HUDEP-2 (cell line): ENCODE results near the gene HECTD2.
"Not testable (repeated sequence)": the region's sequence is repeated elsewhere in the genome, so short reads cannot be mapped to it uniquely, and the experiment has no call there.

Experiments
- DNase-seq, 76 experiments: peaks; one replicate each; lab custom pipeline; 2025; ENCODE audit not compliant: unreplicated experiment in 76 of 76; lab: John Stamatoyannopoulos, UW

HECTD2 gene, protein sequence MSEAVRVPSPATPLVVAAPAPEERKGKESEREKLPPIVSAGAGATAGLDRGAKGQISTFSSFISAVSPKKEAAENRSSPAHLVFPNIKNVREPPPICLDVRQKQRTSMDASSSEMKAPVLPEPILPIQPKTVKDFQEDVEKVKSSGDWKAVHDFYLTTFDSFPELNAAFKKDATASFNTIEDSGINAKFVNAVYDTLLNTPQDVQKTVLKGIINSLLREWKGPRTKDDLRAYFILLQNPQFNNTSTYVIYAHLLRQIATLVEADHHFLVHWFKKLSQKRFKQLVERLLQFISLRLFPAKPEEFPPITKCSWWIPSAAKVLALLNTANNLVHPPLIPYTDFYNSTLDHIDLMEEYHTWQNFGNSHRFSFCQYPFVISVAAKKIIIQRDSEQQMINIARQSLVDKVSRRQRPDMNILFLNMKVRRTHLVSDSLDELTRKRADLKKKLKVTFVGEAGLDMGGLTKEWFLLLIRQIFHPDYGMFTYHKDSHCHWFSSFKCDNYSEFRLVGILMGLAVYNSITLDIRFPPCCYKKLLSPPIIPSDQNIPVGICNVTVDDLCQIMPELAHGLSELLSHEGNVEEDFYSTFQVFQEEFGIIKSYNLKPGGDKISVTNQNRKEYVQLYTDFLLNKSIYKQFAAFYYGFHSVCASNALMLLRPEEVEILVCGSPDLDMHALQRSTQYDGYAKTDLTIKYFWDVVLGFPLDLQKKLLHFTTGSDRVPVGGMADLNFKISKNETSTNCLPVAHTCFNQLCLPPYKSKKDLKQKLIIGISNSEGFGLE

DNA sequence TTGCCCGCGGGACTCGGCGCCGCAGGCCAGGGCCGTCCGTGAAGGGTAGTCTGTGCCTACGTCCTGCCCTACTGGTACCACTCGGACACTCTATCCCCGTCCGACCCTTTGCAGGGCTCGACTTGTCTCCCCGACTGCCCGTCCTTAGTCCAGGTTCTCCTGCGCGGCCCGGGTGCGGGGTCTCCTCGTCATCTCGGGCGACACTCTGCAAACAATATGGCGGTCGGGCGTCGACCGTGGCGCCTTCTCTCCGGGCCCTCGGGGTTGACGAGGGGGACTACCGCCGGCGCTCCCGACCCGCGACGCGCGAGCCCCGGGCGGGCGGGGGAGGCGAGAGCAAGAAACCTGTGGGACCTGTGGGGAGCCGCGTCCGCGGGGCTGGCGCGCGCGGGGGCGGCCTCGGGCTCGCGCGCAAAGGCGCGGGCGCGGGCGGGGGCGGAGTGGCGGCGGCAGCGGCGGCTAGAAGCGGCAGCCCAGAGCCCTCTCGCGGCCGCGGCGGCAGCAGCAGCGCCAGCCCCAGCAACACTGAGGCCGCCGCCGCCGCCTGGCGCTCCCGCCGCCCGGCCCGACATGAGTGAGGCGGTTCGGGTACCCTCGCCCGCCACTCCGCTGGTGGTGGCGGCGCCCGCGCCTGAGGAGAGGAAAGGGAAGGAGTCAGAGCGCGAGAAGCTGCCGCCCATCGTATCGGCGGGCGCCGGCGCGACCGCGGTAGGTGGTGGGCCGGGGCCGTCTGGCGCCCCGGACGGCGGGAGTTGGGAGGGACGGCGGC is at the start of gene HECTD2:
Gene HECTD2, plus strand, starts transcription at position 476 of the 769 bp plus-strand sequence. Its CDS starts 95 bp downstream, at position 571.
- DNase-seq, result peak in 63 of 76 experiments; percentile 7 to 82 (median 52)

GRCh38 chr10:91360461-91360860 is 49.7 kb upstream of the HECTD2 start:
- no peak for DNase-seq

DNA sequence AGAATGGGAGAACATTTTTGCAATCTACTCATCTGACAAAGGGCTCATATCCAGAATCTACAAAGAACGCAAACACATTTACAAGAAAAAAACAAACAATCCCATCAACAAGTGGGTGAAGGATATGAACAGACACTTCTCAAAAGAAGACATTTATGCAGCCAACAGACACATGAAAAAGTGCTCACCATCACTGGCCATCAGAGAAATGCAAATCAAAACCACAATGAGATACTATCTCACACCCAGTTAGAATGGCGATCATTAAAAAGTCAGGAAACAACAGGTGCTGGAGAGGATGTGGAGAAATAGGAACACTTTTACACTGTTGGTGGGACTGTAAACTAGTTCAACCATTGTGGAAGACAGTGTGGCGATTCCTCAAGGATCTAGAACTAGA is 44.6 kb upstream of the HECTD2 start:
- DNase-seq, result not testable (repeated sequence)

- no peak for DNase-seq
These were observed 43.4 kb upstream of the HECTD2 start for GRCh38 chr10:91366704-91367103.

DNA sequence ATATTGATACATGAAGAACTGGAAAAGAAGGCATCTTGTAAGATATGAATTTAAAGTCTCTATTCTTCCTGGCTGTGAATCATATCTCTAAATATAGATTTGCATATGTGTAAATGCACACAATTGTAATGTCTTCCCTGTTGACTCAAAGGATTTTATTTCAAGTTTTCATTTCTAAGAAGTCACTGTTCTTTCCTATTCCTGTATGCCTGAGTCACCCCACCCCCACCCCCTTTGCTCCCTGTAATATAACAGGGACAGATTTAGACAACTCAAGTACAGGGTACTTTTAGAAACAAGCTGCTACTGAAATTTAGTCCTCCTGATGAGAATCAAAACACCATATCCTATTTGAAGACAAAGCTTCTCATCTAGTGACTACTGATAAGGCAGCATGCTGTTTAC is 43.0 kb upstream of the HECTD2 start:
- no peak for DNase-seq

DNA sequence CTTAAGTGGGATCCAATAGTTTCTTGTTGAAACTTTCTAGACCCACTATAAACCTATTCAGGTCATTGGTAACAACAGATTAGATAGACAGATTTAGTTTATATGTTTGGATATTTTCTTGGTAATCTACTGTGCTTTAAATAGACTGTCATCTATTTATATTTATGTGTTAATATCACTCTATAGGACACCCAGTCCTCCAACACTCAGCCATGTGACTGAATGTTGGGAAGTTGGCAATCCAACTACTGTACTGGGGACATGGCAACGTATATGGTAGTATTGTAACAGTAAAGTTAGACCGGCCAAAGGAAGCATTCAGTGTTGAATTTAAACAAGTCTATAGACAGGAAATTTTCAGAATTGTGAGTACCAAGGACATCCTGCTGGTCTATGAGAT is 42.6 kb upstream of the HECTD2 start:
- DNase-seq, result no peak

DNA sequence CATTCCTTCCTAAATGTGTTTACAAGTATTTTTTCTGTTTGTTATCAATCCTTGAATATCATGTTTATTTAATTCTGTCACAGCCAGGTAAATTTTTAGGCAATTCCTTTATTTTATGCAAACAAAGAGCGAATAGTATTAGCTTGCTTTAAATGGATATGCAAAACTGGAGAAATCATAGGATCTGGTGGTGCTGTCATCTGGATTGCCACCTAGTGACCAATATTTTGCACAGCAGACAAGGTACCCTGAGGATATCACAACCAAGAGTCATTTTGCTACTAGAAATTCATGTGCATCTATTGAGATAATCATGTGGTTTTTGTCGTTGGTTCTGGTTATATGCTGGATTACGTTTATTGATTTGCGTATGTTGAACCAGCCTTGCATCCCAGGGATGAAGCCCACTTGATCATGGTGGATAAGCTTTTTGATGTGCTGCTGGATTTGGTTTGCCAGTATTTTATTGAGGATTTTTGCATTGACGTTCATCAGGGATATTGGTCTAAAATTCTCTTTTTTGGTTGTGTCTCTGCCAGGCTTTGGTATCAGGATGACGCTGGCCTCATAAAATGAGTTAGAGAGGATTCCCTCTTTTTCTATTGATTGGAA is 40.1 kb upstream of the HECTD2 start:
- DNase-seq, result peak in 6 of 76 experiments; percentile 1 to 29 (median 2)

GRCh38 chr10:91374052-91374451 is 36.1 kb upstream of the HECTD2 start:
- DNase-seq, result no peak

DNA sequence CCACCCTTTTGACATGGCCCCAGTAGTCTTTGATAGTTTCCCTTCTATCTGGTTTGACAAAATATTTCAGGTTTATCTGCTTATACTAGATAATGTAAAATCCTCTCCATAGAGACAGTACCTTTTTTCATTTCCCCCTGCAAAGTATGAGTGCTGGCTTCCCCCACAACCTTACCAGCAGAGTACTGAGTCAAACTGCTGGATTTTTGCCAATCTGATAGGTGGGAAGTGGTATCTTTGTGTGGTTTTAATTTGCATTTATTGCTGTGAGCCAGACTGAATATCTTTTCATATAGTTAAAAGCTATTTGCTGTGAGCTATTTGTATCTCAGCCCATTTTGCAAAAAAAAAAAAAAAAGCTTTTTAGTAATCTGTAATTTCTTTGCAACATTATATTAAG is 32.1 kb upstream of the HECTD2 start:
- peak in 31 of 76 experiments; percentile 3 to 72 (median 38) for DNase-seq

- peak in 28 of 76 experiments; percentile 2 to 44 (median 18) for DNase-seq
These were observed 29.3 kb upstream of the HECTD2 start for GRCh38 chr10:91380873-91381256.

DNA sequence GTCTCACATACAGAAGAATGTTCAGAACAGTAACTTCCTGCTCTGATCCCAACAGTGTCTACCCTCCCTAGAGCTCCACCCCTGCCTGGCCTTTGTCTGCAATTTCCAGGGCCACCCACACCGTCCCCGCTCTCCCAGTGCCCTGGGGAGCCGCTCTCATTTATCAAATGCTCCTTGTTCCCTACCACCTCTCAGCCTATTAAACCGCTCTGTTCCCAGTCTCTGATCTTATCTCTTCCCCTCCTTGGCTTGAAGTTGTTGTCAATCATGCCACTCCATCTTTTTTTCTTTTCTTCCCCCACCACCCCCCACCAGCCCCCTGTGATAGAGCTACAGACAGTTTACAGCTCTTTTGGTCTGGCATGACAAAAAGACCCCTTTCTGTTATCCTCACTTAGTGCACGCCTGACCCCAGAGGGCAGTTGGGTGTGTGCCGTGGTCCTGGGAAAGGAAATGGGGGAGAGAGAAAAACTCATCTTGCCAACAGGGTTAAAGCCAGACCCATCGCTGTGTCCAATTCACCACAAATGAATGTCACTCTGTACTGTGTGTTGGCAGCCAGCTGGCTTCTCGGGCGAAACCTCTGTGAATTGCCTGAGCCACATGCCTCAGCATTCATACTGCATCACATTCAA is 28.8 kb upstream of the HECTD2 start:
- peak in 12 of 76 experiments; percentile 1 to 44 (median 7) for DNase-seq

DNA sequence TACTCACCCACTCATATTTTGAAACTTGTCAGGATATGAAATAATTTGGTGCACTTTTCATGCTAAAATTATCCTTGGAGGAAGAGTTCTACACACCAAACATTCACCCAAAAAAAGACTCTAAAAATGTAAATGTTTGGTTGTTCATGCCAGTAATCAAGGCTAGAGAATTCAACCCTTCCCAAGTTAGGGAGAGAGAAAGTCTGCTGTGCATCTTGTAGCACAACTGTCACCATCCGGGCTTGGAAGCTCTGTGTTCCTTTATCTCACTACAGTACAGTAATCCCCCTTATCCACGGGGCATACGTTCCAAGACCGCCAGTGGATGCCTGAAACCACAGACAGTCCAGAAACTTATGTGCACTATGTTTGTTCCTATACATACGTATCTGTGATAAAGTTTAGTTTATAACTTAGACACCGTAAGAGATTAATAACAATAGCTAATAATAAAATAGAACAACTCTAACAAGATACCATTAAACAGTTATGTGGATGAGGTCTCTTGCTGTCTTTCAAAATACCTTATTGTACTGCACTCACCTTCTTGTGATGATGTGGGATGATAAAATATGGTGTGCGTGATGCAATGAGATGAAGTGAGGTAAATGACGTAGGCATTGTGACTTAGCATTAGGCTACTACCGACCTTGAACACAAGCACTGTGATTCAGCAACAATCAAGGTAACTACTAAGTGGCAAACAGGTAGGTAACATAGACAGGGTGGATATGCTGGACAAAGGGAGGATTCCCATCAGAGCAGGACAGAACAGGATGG is 24.6 kb upstream of the HECTD2 start:
- DNase-seq, result no peak

- peak in 27 of 76 experiments; percentile 1 to 55 (median 29) for DNase-seq
These were observed 20.3 kb upstream of the HECTD2 start for GRCh38 chr10:91389636-91390512.

- not testable (repeated sequence) for DNase-seq
These were observed 19.7 kb upstream of the HECTD2 start for GRCh38 chr10:91390513-91390825.

- no peak for DNase-seq
These were observed 18.2 kb upstream of the HECTD2 start for GRCh38 chr10:91391920-91392319.

GRCh38 chr10:91406322-91406721 is 3.8 kb upstream of the HECTD2 start:
- no peak for DNase-seq

- DNase-seq, result peak in 37 of 76 experiments; percentile 1 to 80 (median 37)
These were observed 875 bp upstream of the HECTD2 start for GRCh38 chr10:91409069-91409868.
